22Rv1 (cell line): ENCODE results near the gene C12orf60.

Source experiments
- CTCF ChIP-seq: fragments of 450-650 bp; IDR thresholded peaks from 2 replicates; pipeline ENCODE4 v1.5.1; 2017; ENCODE audit warnings: mild to moderate bottlenecking
- ZFX ChIP-seq: fragments of 450-650 bp; IDR thresholded peaks from 2 replicates; pipeline ENCODE4 v1.6.1; 2017; ENCODE audit warnings: antibody characterized with exemption, borderline replicate concordance

GRCh38 chr12:14769466-14769968 lies 34.0 kb upstream of the C12orf60 start:
- TF ChIP-seq CTCF = no peak
- no peak for TF ChIP-seq ZFX
